Islet of Langerhans (tissue), 1 donor: Measurements from ENCODE around the gene HPS5.

ENCODE experiments used
- FAIRE-seq: peaks from one replicate; lab custom pipeline; 2011; peaks lifted over from hg19 to GRCh38; lab: Jason Lieb, UNC

HPS5 gene

GRCh38 chr11:18317551-18317950 lies 4.4 kb downstream of the HPS5 start:
- FAIRE-seq = no peak

- no peak for FAIRE-seq
These were observed 6.0 kb downstream of the HPS5 start for GRCh38 chr11:18315893-18316292.

GRCh38 chr11:18314784-18315523 lies 7.0 kb downstream of the HPS5 start:
- no peak for FAIRE-seq

GRCh38 chr11:18313965-18314763 lies 7.8 kb downstream of the HPS5 start:
- FAIRE-seq = no peak

GRCh38 chr11:18312663-18313420 lies 9.1 kb downstream of the HPS5 start:
- FAIRE-seq = no peak

- no peak for FAIRE-seq
These were observed 9.9 kb downstream of the HPS5 start for GRCh38 chr11:18312012-18312411.

- no peak for FAIRE-seq
These were observed 11.1 kb downstream of the HPS5 start for GRCh38 chr11:18310800-18311340.

GRCh38 chr11:18309691-18310090 lies 12.2 kb downstream of the HPS5 start:
- FAIRE-seq = no peak

GRCh38 chr11:18308242-18308641 lies 13.7 kb downstream of the HPS5 start:
- FAIRE-seq = no peak

- no peak for FAIRE-seq
These were observed 14.3 kb downstream of the HPS5 start for GRCh38 chr11:18307461-18308139.

GRCh38 chr11:18304745-18305144 lies 17.2 kb downstream of the HPS5 start:
- FAIRE-seq = no peak

GRCh38 chr11:18299721-18300120 lies 22.2 kb downstream of the HPS5 start:
- no peak for FAIRE-seq

- FAIRE-seq = no peak
These were observed 26.6 kb downstream of the HPS5 start for GRCh38 chr11:18295316-18295715.

GRCh38 chr11:18294862-18295261 lies 27.1 kb downstream of the HPS5 start:
- FAIRE-seq = no peak

- FAIRE-seq = no peak
These were observed 33.0 kb downstream of the HPS5 start for GRCh38 chr11:18288911-18289310.

- FAIRE-seq = no peak
These were observed 36.1 kb downstream of the HPS5 start for GRCh38 chr11:18285841-18286240.

GRCh38 chr11:18282626-18283025 lies 39.3 kb downstream of the HPS5 start:
- FAIRE-seq = no peak

GRCh38 chr11:18280438-18281045 lies 41.4 kb downstream of the HPS5 start:
- FAIRE-seq = no peak

- no peak for FAIRE-seq
These were observed 44.2 kb downstream of the HPS5 start for GRCh38 chr11:18277565-18278271.

- FAIRE-seq = no peak
These were observed 50.7 kb downstream of the HPS5 start for GRCh38 chr11:18271206-18271605.

GRCh38 chr11:18270102-18270501 lies 51.8 kb downstream of the HPS5 start:
- no peak for FAIRE-seq
